ENCODE data around the gene ING2.

Gene ING2

GRCh38 chr4:183499801-183500200 lies 5.1 kb upstream of the ING2 start:
- DNase-seq: no peak

- DNase-seq: no peak
Measured at GRCh38 chr4:183503497-183504063, 1.3 kb upstream of the ING2 start.

GRCh38 chr4:183504064-183504929 lies 561 bp upstream of the ING2 start:
- DNase-seq: peak; percentile 99 to 100

- peak; percentile 90 to 91 for DNase-seq
Measured at GRCh38 chr4:183505611-183506388, 942 bp downstream of the ING2 start.

GRCh38 chr4:183506389-183506735 lies 1.5 kb downstream of the ING2 start:
- no peak for DNase-seq

GRCh38 chr4:183507925-183508696 lies 3.3 kb downstream of the ING2 start:
- no peak for DNase-seq

GRCh38 chr4:183508697-183509335 lies 4.0 kb downstream of the ING2 start:
- no peak for DNase-seq

GRCh38 chr4:183515411-183515810 lies 10.6 kb downstream of the ING2 start:
- DNase-seq: no peak

GRCh38 chr4:183517194-183517593 lies 12.3 kb downstream of the ING2 start:
- DNase-seq: no peak

GRCh38 chr4:183517781-183518180 lies 12.9 kb downstream of the ING2 start:
- DNase-seq: no peak

GRCh38 chr4:183522821-183523220 lies 18.0 kb downstream of the ING2 start:
- DNase-seq: no peak

GRCh38 chr4:183527326-183527725 lies 22.5 kb downstream of the ING2 start:
- DNase-seq: no peak

- no peak for DNase-seq
Measured at GRCh38 chr4:183532821-183533220, 28.0 kb downstream of the ING2 start.

GRCh38 chr4:183533698-183534097 lies 28.8 kb downstream of the ING2 start:
- DNase-seq: no peak

- no peak for DNase-seq
Measured at GRCh38 chr4:183540410-183541009, 35.7 kb downstream of the ING2 start.

- DNase-seq: no peak
Measured at GRCh38 chr4:183541010-183541751, 36.3 kb downstream of the ING2 start.

GRCh38 chr4:183541752-183542040 lies 36.8 kb downstream of the ING2 start:
- no peak for DNase-seq

GRCh38 chr4:183543435-183543834 lies 38.6 kb downstream of the ING2 start:
- no peak for DNase-seq

- peak in 1 of 2 experiments; percentile 26 for DNase-seq
Measured at GRCh38 chr4:183544109-183544508, 39.3 kb downstream of the ING2 start.

- no peak for DNase-seq
Measured at GRCh38 chr4:183546376-183546775, 41.5 kb downstream of the ING2 start.

GRCh38 chr4:183548306-183548705 lies 43.4 kb downstream of the ING2 start:
- DNase-seq: no peak

Measured in activated T-cell treated with anti-CD3 and anti-CD28 coated beads, Interleukin-2, amount 50 U/mL, for 48 hours (primary cell).